Pancreas (tissue), 10 donors: ENCODE data around the gene CDC42BPB. TPM values are rescaled to one million over a fixed set of nuclear protein-coding genes. Genes with fewer than 3 reads are reported as not detected.

Source experiments
- ATAC-seq, 4 donors: fragments of 200-7000 bp; cut with Tn5 transposase; one replicate each; pipeline versions ENCODE4 v1.8.0 to v1.9.1; 2020; ENCODE audit warnings: mild to moderate bottlenecking in 4 of 4, moderate library complexity in 4 of 4
- DNase-seq, 6 donors: peaks; one replicate each; pipeline ENCODE4 v3.0.0-alpha.2; 2020
- FAIRE-seq: peaks from 2 replicates; lab custom pipeline; 2012; peaks lifted over from hg19 to GRCh38; lab: Jason Lieb, UNC
- H3K27ac ChIP-seq, 4 donors: fragments of 200-600 bp; sonication (generic); 1 replicate in 3 of 4; 2 replicates in 1 of 4; pipeline versions ENCODE4 v1.5.0 to v1.8.0; 2020
- H3K27me3 ChIP-seq, 4 donors: fragments of 200-600 bp; one replicate each; pipeline ENCODE4 v1.8.0; 2021
- H3K36me3 ChIP-seq, 3 donors: fragments of 200-600 bp; sonication (generic) in 1 of 3; one replicate each; pipeline versions ENCODE4 v1.5.0 to v1.8.0; 2020 to 2021
- H3K4me1 ChIP-seq, 3 donors: fragments of 200-600 bp; one replicate each; pipeline ENCODE4 v1.8.0; 2021
- H3K4me3 ChIP-seq, 4 donors: fragments of 200-600 bp; sonication (generic) in 2 of 4; one replicate each; pipeline versions ENCODE4 v1.5.0 to v1.8.0; 2020 to 2021
- H3K9me3 ChIP-seq, 4 donors: fragments of 200-600 bp; one replicate each; pipeline ENCODE4 v1.8.0; 2021
- CTCF ChIP-seq, 4 donors: fragments of 200-600 bp; sonication (generic) in 3 of 4; IDR thresholded peaks; one replicate each; pipeline versions ENCODE4 v1.5.0 to v1.8.0; 2021; ENCODE audit warnings: antibody characterized with exemption in 4 of 4
- WGBS, 2 donors: extraction: QIAGEN DNeasy Blood & Tissue Kit; methylation state at CpG; one replicate each; pipeline ENCODE4 v1.1.7; 2013; 5-methylcytosine and 5-hydroxymethylcytosine counted together
- intact Hi-C, 3 donors: fragments of 100-400 bp; cut with DNase I; formaldehyde crosslinking; loops; one replicate each; pipeline versions ENCODE4 v1.11.1 to v1.14.2; 2022
- polyA plus RNA-seq, 2 donors: library from polyadenylated mRNA; stranded (reverse); fragments of 200-250 nt; gene quantifications; one replicate each; pipeline ENCODE4 v1.2.3, GENCODE V29; 2013
- total RNA-seq, 6 donors: library from RNA; stranded (reverse); fragmentation: NEBNext Ultra II Directional in 4 of 6; extraction: Animal tissue kit (Norgen Biotek cat#: 25700) in 4 of 6; gene quantifications; one replicate each; pipeline versions ENCODE4 v1.2.1 to v1.2.4, GENCODE V29; 2021 to 2023
- donor health status: healthy with polysubstance abuse.
- donor health status: DM: no; HTN: no; CAD: no; lungs with moderate emphysema.
- donor health status: DM: no; HTN: no; CAD: no.
- donor health status: control.
- donor health status: control.
- donor health status: Bipolar disorder and iron deficiency.
- donor health status: DM: yes; HTN: yes; CAD: no.
- donor health status: DM: no; HTN: no; CAD: no.
- donor health status: DM: no; HTN: no; CAD: no.
- donor health status: DM: yes; HTN: yes; CAD: no.

CDC42BPB gene
- total and polyA plus RNA-seq, 8 donors: 27.2 to 45.5 (median 32.7) TPM

- intact Hi-C loops: loop anchor here in 1 of 3 donors (10.0 kb wide), 1 partner anchor 221 kb away; no protein-coding TSS in a partner anchor
- no peak for ATAC-seq
- no peaks in the 10 kb centered on the region for H3K27me3 ChIP-seq
- H3K9me3 ChIP-seq: no peaks in the 10 kb centered on the region
- H3K27ac ChIP-seq: no peak overlapping the region
- no peak for TF ChIP-seq CTCF (IDR thresholded peaks at IDR 0.05)
- H3K4me3 ChIP-seq: no peak overlapping the region
- no peaks in the 10 kb centered on the region for H3K4me1 ChIP-seq
- no peaks in the 10 kb centered on the region for H3K36me3 ChIP-seq
- DNase-seq: peak in 1 of 6 donors; percentile 47
- FAIRE-seq: no peak
- WGBS, 2 donors: 66 to 70% methylated on average over 19 of the region's 19 CpGs
Observed at GRCh38 chr14:102915292-102916110, 141.8 kb downstream of the CDC42BPB start.

DNA sequence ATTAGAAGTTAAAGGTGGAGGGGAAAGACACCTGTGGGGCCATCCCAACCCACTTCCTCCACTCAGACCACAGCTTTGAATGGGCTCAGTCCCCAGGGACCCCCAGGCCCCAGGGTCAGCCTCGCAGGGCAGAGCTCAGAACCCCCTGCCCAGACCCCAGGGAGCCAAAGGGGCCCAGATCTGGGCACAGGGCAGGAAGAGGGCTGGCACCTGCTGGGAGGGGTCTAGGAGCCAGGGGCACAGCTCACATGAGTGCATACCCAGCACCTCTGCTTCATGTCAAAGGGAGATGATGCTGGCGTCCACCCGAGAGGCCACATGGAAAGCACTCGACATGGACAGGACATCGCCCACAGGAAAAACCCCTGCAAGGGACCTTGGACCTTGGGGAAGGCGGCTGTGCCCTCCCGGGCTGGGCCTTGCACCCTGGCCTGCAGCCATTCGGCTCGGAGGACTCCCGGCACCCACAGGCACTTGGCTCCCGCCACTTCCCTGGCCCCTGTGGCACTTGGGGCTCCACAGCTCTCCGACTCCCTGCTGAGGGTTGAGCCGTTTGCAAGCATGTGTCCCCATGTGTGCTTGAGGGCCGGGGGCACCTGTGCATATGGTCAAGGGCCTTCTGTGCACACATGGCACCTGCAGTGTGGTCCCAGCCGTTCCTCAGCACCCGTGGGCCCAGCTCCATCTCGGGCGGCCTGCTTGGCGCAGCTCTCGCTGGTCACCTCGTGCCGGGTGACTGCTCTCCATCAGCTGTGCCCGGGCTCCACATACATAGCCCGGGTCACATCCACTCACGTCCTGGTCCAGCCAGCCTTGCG lies 142.7 kb downstream of the CDC42BPB start:
- no peaks in the 10 kb centered on the region for H3K9me3 ChIP-seq
- H3K4me1 ChIP-seq: no peaks in the 10 kb centered on the region
- 69 to 79% methylated on average over 26 of the region's 26 CpGs for WGBS, 2 donors
- DNase-seq (peak in 1 of 6 donors; percentile 48), FAIRE-seq (no peak), ATAC-seq (no peak)
- no peaks in the 10 kb centered on the region for H3K27me3 ChIP-seq
- no peak for TF ChIP-seq CTCF (IDR thresholded peaks at IDR 0.05)
- no peak overlapping the region for H3K27ac ChIP-seq
- intact Hi-C loops: loop anchor here in 1 of 3 donors (10.0 kb wide), 1 partner anchor 220 kb away; no protein-coding TSS in a partner anchor
- no peaks in the 10 kb centered on the region for H3K36me3 ChIP-seq
- no peak overlapping the region for H3K4me3 ChIP-seq

DNA sequence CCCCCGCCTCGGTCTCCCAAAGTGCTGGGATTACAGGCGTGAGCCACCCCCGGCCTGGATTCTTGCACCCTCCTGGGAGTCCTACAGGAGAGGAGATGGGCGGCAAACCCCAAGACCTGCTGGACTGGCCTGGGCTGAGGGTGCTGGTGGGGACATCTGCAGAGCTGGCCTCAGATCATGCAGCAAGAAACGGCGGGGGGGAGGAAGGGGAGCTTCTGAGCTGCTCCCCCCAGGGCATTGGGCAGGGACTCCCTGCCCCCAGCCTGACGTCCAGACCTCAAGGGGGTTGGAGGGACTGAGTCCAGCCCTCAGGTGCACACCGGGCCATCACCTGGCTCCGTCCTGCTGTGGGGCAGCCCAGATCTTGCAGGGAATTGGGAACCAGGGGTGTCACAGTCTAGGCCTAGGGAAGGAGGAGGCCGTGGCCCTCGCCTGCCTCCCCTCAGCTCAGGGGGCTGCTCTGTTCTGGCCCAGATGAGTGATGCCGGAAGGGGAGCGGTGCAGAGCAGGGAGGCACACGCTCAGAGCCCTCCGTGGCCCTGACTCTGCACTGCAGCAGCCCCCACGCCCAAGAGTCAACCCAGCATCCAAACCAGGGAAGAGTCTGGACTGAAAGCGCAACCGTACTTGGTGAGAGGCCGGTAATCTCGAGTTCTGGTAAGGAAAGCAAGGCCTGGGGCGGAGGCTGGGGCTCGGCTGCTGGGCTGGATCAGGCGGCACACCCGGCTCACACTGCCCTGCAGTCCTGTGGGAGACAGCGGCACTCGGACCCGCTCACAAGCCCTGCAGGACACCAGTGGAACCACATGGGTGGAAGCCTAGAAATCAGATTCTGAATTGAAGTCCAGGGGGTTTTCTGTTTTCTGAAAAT lies 143.8 kb downstream of the CDC42BPB start:
- no peaks in the 10 kb centered on the region for H3K27me3 ChIP-seq
- WGBS, 2 donors: 87 to 91% methylated on average over 27 to 28 of the region's 28 CpGs
- DNase-seq (peak in 1 of 6 donors; percentile 47), FAIRE-seq (no peak), ATAC-seq (no peak)
- TF ChIP-seq CTCF (IDR thresholded peaks at IDR 0.05): no peak
- no peak overlapping the region for H3K27ac ChIP-seq
- H3K36me3 ChIP-seq: no peaks in the 10 kb centered on the region
- H3K4me3 ChIP-seq: no peak overlapping the region
- intact Hi-C loops: loop anchor here in 1 of 3 donors (10.0 kb wide), 1 partner anchor 219 kb away; no protein-coding TSS in a partner anchor
- H3K9me3 ChIP-seq: no peaks in the 10 kb centered on the region
- H3K4me1 ChIP-seq: no peaks in the 10 kb centered on the region

DNA sequence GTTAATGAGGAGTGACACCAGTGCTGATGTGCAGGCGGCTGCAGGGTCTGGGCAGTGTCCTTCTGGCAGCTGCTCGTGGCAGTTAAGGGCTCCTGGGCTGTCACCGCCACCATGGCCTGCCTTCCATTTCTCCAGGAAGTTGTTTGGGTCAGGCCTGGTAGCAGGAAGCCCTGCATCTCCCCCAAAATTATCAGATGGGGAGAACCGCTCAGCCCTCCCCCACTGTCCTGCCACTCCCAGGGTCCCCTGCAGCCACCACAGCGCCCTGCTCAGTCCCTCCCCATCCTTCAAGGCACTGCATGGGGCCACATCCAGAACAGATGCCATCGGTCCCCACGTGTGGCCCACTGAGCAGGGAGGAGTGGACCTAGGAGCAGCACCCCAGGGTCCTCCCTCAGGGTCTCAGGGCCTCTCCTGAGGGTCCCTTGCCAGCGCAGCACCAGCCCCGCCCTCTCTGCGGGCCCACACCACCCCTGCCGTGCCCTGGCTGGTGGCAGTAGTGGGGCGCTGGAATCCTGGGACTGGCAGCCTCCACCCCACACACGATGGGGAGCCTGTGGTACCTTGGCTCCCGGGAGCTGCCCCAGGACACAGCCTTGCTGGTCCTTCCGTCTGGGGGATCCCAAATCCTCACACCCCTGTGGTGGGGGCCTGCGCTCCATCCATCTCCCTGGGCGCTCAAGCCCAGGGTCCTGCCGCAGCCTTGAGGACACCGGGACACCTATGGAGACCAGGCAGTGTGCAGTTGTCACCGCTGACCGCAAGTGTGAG lies 145.2 kb downstream of the CDC42BPB start:
- FAIRE-seq: no peak
- Histone ChIP-seq H3K4me1 (no peaks in the 10 kb centered on the region), H3K9me3 (no peaks in the 10 kb centered on the region), H3K36me3 (no peaks in the 10 kb centered on the region), H3K4me3 (no peak overlapping the region), H3K27ac (no peak overlapping the region), H3K27me3 (no peaks in the 10 kb centered on the region)
- no peak for TF ChIP-seq CTCF (IDR thresholded peaks at IDR 0.05)
- 92 to 93% methylated on average over 21 of the region's 21 CpGs for WGBS, 2 donors
- intact Hi-C loops: loop anchor here in 1 of 3 donors (10.0 kb wide), 1 partner anchor 217 kb away; no protein-coding TSS in a partner anchor
- DNase-seq: peak in 1 of 6 donors; percentile 35
- ATAC-seq: no peak
